SK-N-MC (cell line): Measurements from ENCODE around the gene SPATA24.

ENCODE experiments used
- EZH2 ChIP-seq: fragments of 200-600 bp; sonication (generic); IDR thresholded peaks from one replicate; pipeline ENCODE4 v1.6.1; 2017; ENCODE audit warnings: antibody characterized with exemption
- FOXP2 ChIP-seq: optimal IDR thresholded peaks from 2 replicates; pipeline ENCODE3; 2011; ENCODE audit warnings: mild to moderate bottlenecking, moderate library complexity; ENCODE audit not compliant: insufficient read depth; ENCODE audit errors: extremely low read length, control extremely low read depth
- POLR2AphosphoS5 ChIP-seq: IDR thresholded peaks from 2 replicates; pipeline ENCODE4 v1.6.1; 2012; ENCODE audit warnings: mild to moderate bottlenecking, low read depth, low read length, borderline replicate concordance

GRCh38 chr5:139422307-139422893 lies 18.5 kb upstream of the SPATA24 start:
- TF ChIP-seq POLR2AphosphoS5 (no peak), EZH2 (no peak), FOXP2 (no peak)
